Measurements from ENCODE around the gene POU3F3. TPM values are rescaled to one million over a fixed set of nuclear protein-coding genes. Genes with fewer than 3 reads are reported as not detected.

The POU3F3 gene
- total and polyA plus RNA-seq, 2 of the 8 experiments (the other 6 are each of a cell fraction or from before 2014, with no cell fraction given) = 0.09 TPM; not detected in 1

GRCh38 chr2:104883357-104883756, 29.4 kb downstream of the POU3F3 start:
- H3K36me3 ChIP-seq (ENCODE audit: control insufficient read depth in 2 of 4, insufficient read depth in 4 of 4, low read length in 3 of 4) = no peaks in the 10 kb centered on the region
- H3K23ac ChIP-seq (ENCODE audit: insufficient read length) = no peak overlapping the region
- TF ChIP-seq TCF12 (IDR thresholded peaks at IDR 0.05; ENCODE audit: low read depth, low read length) = no peak
- H3K23me2 ChIP-seq (ENCODE audit: low read depth, low read length) = peaks cover 5% of the 10 kb centered on the region; the same call in 1 of the 2 replicates
- no peak overlapping the region for H2BK15ac ChIP-seq (ENCODE audit: low read length)
- WGBS, 2 experiments (ENCODE audit: extremely low coverage in 1 of 2, insufficient coverage in 1 of 2, insufficient read length in 1 of 2, insufficient replicate concordance in 2 of 2, low coverage in 1 of 2, low lambda C conversion rate in 2 of 2, missing lambda C conversion rate in 1 of 2) = 86% methylated on average over 3 of the region's 3 CpGs; no CpG with 5 or more reads in 1 of the 2 experiments
- no peak overlapping the region for H2BK20ac ChIP-seq (ENCODE audit: low read length)
- H2BK5ac ChIP-seq (ENCODE audit: low read depth, low read length) = no peak overlapping the region
- H2BK12ac ChIP-seq (ENCODE audit: low read depth, low read length) = no peak overlapping the region
- H4K91ac ChIP-seq (replicated peaks; ENCODE audit: insufficient read length, low read length) = no peak overlapping the region
- no peak overlapping the region for H2BK120ac ChIP-seq (replicated peaks; ENCODE audit: low read depth, low read length)
- no peak overlapping the region for H3K18ac ChIP-seq (ENCODE audit: extremely low read depth, low read length)
- FAIRE-seq = no peak
- peaks cover 0 to 2% (median 0%) of the 10 kb centered on the region in 4 experiments; a peak in 2 of 7 replicates for H3K27me3 ChIP-seq (replicated peaks in 1 of 4; ENCODE audit: control insufficient read depth in 3 of 4, extremely low read depth in 1 of 4, insufficient read depth in 3 of 4, low read length in 3 of 4)
- H3K4ac ChIP-seq (replicated peaks; ENCODE audit: insufficient read length, low read depth, low read length) = no peak overlapping the region
- no peak overlapping the region for H3K56ac ChIP-seq (replicated peaks; ENCODE audit: insufficient read length, low read depth, low read length)
- H3K9ac ChIP-seq (replicated peaks in 1 of 4; ENCODE audit: extremely low read depth in 1 of 4, low read depth in 3 of 4, low read length in 3 of 4) = no peak overlapping the region
- H2AFZ ChIP-seq (ENCODE audit: low read length) = no peak overlapping the region
- no peak overlapping the region for H3K27ac ChIP-seq (ENCODE audit: low read depth, low read length)
- no peak overlapping the region for H4K8ac ChIP-seq (ENCODE audit: extremely low read depth, insufficient read depth, low read length)
- H3K14ac ChIP-seq (ENCODE audit: insufficient read length) = no peak overlapping the region
- DNase-seq (ENCODE audit: low read depth in 1 of 2, low spot score in 2 of 2) = no peak
- POLR2A ChIA-PET (ENCODE audit: partially characterized antibody) = interaction anchor here (1.2 kb wide), 1 partner anchor 38 kb away, joined by 3 read pairs; no protein-coding TSS in a partner anchor
- no peak overlapping the region for H3K4me2 ChIP-seq (ENCODE audit: insufficient read depth in 1 of 2, low read depth in 2 of 2, low read length in 2 of 2)
- H3K9me3 ChIP-seq (ENCODE audit: insufficient read depth in 2 of 2, low read depth in 1 of 2, low read length in 1 of 2) = no peaks in the 10 kb centered on the region
- H2AK5ac ChIP-seq (ENCODE audit: low read depth, low read length) = no peak overlapping the region
- no peak overlapping the region for H3K4me3 ChIP-seq (ENCODE audit: extremely low read depth in 1 of 4, insufficient read depth in 2 of 4, low read depth in 3 of 4, low read length in 4 of 4)
- H4K20me1 ChIP-seq (replicated peaks in 1 of 2; ENCODE audit: control insufficient read depth in 1 of 2, insufficient read depth in 2 of 2, low read length in 2 of 2) = peaks cover 0 to 3% of the 10 kb centered on the region in 2 experiments
- CTCF ChIA-PET (ENCODE audit: partially characterized antibody) = interaction anchor here (0.8 to 3.3 kb wide), 5 partner anchors 10 to 59 kb away, joined by 3 to 10 read pairs (median 4); no protein-coding TSS in a partner anchor
- no peaks in the 10 kb centered on the region; the same call in 1 of the 2 replicates for H3K79me1 ChIP-seq (ENCODE audit: low read depth, low read length)
- H3K4me1 ChIP-seq (replicated peaks in 1 of 4; ENCODE audit: control insufficient read depth in 3 of 4, insufficient read depth in 4 of 4, low read length in 3 of 4) = peaks cover 0 to 4% (median 0%) of the 10 kb centered on the region in 4 experiments; a peak in 1 of 7 replicates
- no peak overlapping the region for H4K5ac ChIP-seq (ENCODE audit: insufficient read length, low read depth, low read length)
- no peaks in the 10 kb centered on the region for H3K79me2 ChIP-seq (ENCODE audit: control insufficient read depth in 1 of 2, insufficient read depth in 2 of 2, low read length in 2 of 2)
